ENCODE data around the gene MED13L.

The MED13L gene

GRCh38 chr12:116204785-116205184 is 72.7 kb downstream of the MED13L start:
- no peak overlapping the region for H3K4me3 ChIP-seq (ENCODE audit: low read depth, low read length)
- no peak for TF ChIP-seq CTCF (IDR thresholded peaks at IDR 0.05; ENCODE audit: borderline replicate concordance, insufficient read depth, low read depth, low read length)

GRCh38 chr12:116204169-116204568 is 73.3 kb downstream of the MED13L start:
- no peak for TF ChIP-seq CTCF (IDR thresholded peaks at IDR 0.05; ENCODE audit: borderline replicate concordance, insufficient read depth, low read depth, low read length)
- no peak overlapping the region for H3K4me3 ChIP-seq (ENCODE audit: low read depth, low read length)

- TF ChIP-seq CTCF (IDR thresholded peaks at IDR 0.05; ENCODE audit: borderline replicate concordance, insufficient read depth, low read depth, low read length) = no peak
- no peak overlapping the region for H3K4me3 ChIP-seq (ENCODE audit: low read depth, low read length)
Measured at GRCh38 chr12:116202940-116203339, 74.6 kb downstream of the MED13L start.

GRCh38 chr12:116202433-116202832 is 75.1 kb downstream of the MED13L start:
- TF ChIP-seq CTCF (IDR thresholded peaks at IDR 0.05; ENCODE audit: borderline replicate concordance, insufficient read depth, low read depth, low read length) = no peak

GRCh38 chr12:116201908-116202307 is 75.6 kb downstream of the MED13L start:
- no peak overlapping the region for H3K4me3 ChIP-seq (ENCODE audit: low read depth, low read length)
- TF ChIP-seq CTCF (IDR thresholded peaks at IDR 0.05; ENCODE audit: borderline replicate concordance, insufficient read depth, low read depth, low read length) = no peak

More at GRCh38 chr12:116202433-116202832, 75.1 kb downstream of the MED13L start:
- H3K4me3 ChIP-seq (ENCODE audit: low read depth, low read length) = no peak overlapping the region

- TF ChIP-seq CTCF (IDR thresholded peaks at IDR 0.05; ENCODE audit: borderline replicate concordance, insufficient read depth, low read depth, low read length) = no peak
- no peak overlapping the region for H3K4me3 ChIP-seq (ENCODE audit: low read depth, low read length)
Measured at GRCh38 chr12:116201359-116201758, 76.1 kb downstream of the MED13L start.

GRCh38 chr12:116200812-116201211 is 76.7 kb downstream of the MED13L start:
- no peak for TF ChIP-seq CTCF (IDR thresholded peaks at IDR 0.05; ENCODE audit: borderline replicate concordance, insufficient read depth, low read depth, low read length)
- H3K4me3 ChIP-seq (ENCODE audit: low read depth, low read length) = no peak overlapping the region
